Activated gamma-delta T cell (primary cell): ENCODE data around the gene HCN1.
"Not testable (repeated sequence)": the region's sequence is repeated elsewhere in the genome, so short reads cannot be mapped to it uniquely, and the experiment has no call there.

Source experiments
- DNase-seq: peaks from one replicate; lab custom pipeline; 2025; lab: John Stamatoyannopoulos, UW

Gene HCN1

GRCh38 chr5:45617859-45618416 lies 78.2 kb downstream of the HCN1 start:
- no peak for DNase-seq

GRCh38 chr5:45609661-45610060 lies 86.5 kb downstream of the HCN1 start:
- DNase-seq: no peak

- no peak for DNase-seq
These were observed 92.1 kb downstream of the HCN1 start for GRCh38 chr5:45604092-45604491.

GRCh38 chr5:45601424-45601823 lies 94.8 kb downstream of the HCN1 start:
- DNase-seq: no peak

GRCh38 chr5:45596320-45596719 lies 99.9 kb downstream of the HCN1 start:
- no peak for DNase-seq

GRCh38 chr5:45586001-45586400 lies 110.2 kb downstream of the HCN1 start:
- DNase-seq: not testable (repeated sequence)

- DNase-seq: no peak
These were observed 117.9 kb downstream of the HCN1 start for GRCh38 chr5:45578270-45578669.

- DNase-seq: no peak
These were observed 127.4 kb downstream of the HCN1 start for GRCh38 chr5:45568813-45569212.

- no peak for DNase-seq
These were observed 153.8 kb downstream of the HCN1 start for GRCh38 chr5:45542421-45542820.

GRCh38 chr5:45533663-45534062 lies 162.5 kb downstream of the HCN1 start:
- no peak for DNase-seq

GRCh38 chr5:45532826-45533624 lies 163.2 kb downstream of the HCN1 start:
- DNase-seq: no peak

GRCh38 chr5:45521067-45521466 lies 175.1 kb downstream of the HCN1 start:
- no peak for DNase-seq

GRCh38 chr5:45512521-45512920 lies 183.7 kb downstream of the HCN1 start:
- no peak for DNase-seq

- DNase-seq: no peak
These were observed 186.8 kb downstream of the HCN1 start for GRCh38 chr5:45509371-45509770.

GRCh38 chr5:45508135-45508534 lies 188.0 kb downstream of the HCN1 start:
- no peak for DNase-seq

- DNase-seq: no peak
These were observed 189.0 kb downstream of the HCN1 start for GRCh38 chr5:45507178-45507577.

GRCh38 chr5:45499006-45499405 lies 197.2 kb downstream of the HCN1 start:
- DNase-seq: not testable (repeated sequence)

- no peak for DNase-seq
These were observed 204.8 kb downstream of the HCN1 start for GRCh38 chr5:45491368-45491767.

- DNase-seq: no peak
These were observed 211.4 kb downstream of the HCN1 start for GRCh38 chr5:45484781-45485180.

- DNase-seq: no peak
These were observed 242.1 kb downstream of the HCN1 start for GRCh38 chr5:45454114-45454513.

- not testable (repeated sequence) for DNase-seq
These were observed 251.3 kb downstream of the HCN1 start for GRCh38 chr5:45444856-45445255.

- no peak for DNase-seq
These were observed 255.7 kb downstream of the HCN1 start for GRCh38 chr5:45440466-45440865.

GRCh38 chr5:45437752-45438151 lies 258.4 kb downstream of the HCN1 start:
- no peak for DNase-seq
